ENCODE data around the gene ELL2. TPM values are rescaled to one million over a fixed set of nuclear protein-coding genes. Genes with fewer than 3 reads are reported as not detected.

Gene ELL2
- total and polyA plus RNA-seq, 2 of the 13 experiments (the other 11 are each of a cell fraction or from before 2014, with no cell fraction given): 78.9 to 97.1 TPM

DNA sequence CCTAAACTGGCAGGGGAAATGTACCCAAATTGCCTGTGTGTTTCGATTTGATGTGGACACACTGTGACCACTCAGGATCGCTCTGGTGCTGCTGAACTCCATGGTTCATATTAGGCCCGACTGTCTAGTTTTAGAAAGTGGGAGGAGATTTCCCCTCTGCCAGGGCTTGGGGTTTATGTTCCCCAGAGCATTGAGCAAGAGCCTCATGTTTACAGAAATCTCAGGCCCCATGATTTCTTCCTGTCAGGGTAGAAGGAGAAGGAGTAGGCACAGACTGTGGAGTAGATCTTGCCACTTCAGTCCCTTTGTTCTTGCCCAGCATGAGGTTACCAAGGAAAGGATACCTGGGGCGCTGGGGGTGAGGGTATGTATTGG lies 98.3 kb downstream of the ELL2 start (continued):
- TF ChIP-seq SOX13 (IDR thresholded peaks at IDR 0.05) (no peak), SOX13 (CRISPR knock-in tag; conservative IDR thresholded peaks at IDR 0.05 in 1 of 2, IDR thresholded peaks at IDR 0.05 in 1 of 2) (peak in 1 of 2 experiments; percentile 67; a peak in 2 of 4 replicates), FOXA1 (IDR thresholded peaks at IDR 0.05) (no peak), FOXA1 (CRISPR knock-in tag; IDR thresholded peaks at IDR 0.05) (peak; percentile 71), HDAC2 (CRISPR knock-in tag; IDR thresholded peaks at IDR 0.05) (peak; percentile 14; the same call in 1 of the 2 replicates), HNRNPLL (IDR thresholded peaks at IDR 0.05; ENCODE audit: low read depth, low read length, poor library complexity, severe bottlenecking) (no peak), ZC3H13 (CRISPR knock-in tag; IDR thresholded peaks at IDR 0.05) (no peak), HMG20A (CRISPR knock-in tag; IDR thresholded peaks at IDR 0.05; ENCODE audit: borderline replicate concordance) (peak; percentile 83; the same call in 1 of the 2 replicates), ZNF557 (CRISPR knock-in tag; IDR thresholded peaks at IDR 0.05) (no peak), SALL2 (CRISPR knock-in tag; IDR thresholded peaks at IDR 0.05) (peak; percentile 24; the same call in 1 of the 2 replicates), SAP130 (CRISPR knock-in tag; IDR thresholded peaks at IDR 0.05; ENCODE audit: low read depth) (peak; percentile 35; the same call in 1 of the 2 replicates), GATAD2A (CRISPR knock-in tag; IDR thresholded peaks at IDR 0.05) (peak; percentile 79), GZF1 (CRISPR knock-in tag; IDR thresholded peaks at IDR 0.05) (no peak), ZBTB21 (CRISPR knock-in tag; IDR thresholded peaks at IDR 0.05) (no peak), JDP2 (CRISPR knock-in tag; IDR thresholded peaks at IDR 0.05; ENCODE audit: borderline replicate concordance) (no peak)
- TF ChIP-seq, protein P1, sequence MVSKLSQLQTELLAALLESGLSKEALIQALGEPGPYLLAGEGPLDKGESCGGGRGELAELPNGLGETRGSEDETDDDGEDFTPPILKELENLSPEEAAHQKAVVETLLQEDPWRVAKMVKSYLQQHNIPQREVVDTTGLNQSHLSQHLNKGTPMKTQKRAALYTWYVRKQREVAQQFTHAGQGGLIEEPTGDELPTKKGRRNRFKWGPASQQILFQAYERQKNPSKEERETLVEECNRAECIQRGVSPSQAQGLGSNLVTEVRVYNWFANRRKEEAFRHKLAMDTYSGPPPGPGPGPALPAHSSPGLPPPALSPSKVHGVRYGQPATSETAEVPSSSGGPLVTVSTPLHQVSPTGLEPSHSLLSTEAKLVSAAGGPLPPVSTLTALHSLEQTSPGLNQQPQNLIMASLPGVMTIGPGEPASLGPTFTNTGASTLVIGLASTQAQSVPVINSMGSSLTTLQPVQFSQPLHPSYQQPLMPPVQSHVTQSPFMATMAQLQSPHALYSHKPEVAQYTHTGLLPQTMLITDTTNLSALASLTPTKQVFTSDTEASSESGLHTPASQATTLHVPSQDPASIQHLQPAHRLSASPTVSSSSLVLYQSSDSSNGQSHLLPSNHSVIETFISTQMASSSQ (IDR thresholded peaks at IDR 0.05; ENCODE audit: low read depth): 0 out of 2 replicates have a peak, but pooled peaks have one; percentile 12
- TF ChIP-seq, protein P1 (CRISPR knock-in tag; IDR thresholded peaks at IDR 0.05; ENCODE audit: borderline replicate concordance): no peak
- TF ChIP-seq, protein P2, sequence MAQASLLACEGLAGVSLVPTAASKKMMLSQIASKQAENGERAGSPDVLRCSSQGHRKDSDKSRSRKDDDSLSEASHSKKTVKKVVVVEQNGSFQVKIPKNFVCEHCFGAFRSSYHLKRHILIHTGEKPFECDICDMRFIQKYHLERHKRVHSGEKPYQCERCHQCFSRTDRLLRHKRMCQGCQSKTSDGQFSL (CRISPR knock-in tag; IDR thresholded peaks at IDR 0.05): no peak
- TF ChIP-seq, protein P3, sequence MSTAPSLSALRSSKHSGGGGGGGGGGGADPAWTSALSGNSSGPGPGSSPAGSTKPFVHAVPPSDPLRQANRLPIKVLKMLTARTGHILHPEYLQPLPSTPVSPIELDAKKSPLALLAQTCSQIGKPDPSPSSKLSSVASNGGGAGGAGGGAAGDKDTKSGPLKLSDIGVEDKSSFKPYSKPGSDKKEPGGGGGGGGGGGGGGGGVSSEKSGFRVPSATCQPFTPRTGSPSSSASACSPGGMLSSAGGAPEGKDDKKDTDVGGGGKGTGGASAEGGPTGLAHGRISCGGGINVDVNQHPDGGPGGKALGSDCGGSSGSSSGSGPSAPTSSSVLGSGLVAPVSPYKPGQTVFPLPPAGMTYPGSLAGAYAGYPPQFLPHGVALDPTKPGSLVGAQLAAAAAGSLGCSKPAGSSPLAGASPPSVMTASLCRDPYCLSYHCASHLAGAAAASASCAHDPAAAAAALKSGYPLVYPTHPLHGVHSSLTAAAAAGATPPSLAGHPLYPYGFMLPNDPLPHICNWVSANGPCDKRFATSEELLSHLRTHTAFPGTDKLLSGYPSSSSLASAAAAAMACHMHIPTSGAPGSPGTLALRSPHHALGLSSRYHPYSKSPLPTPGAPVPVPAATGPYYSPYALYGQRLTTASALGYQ (CRISPR knock-in tag; IDR thresholded peaks at IDR 0.05): no peak
- TF ChIP-seq, protein P4, sequence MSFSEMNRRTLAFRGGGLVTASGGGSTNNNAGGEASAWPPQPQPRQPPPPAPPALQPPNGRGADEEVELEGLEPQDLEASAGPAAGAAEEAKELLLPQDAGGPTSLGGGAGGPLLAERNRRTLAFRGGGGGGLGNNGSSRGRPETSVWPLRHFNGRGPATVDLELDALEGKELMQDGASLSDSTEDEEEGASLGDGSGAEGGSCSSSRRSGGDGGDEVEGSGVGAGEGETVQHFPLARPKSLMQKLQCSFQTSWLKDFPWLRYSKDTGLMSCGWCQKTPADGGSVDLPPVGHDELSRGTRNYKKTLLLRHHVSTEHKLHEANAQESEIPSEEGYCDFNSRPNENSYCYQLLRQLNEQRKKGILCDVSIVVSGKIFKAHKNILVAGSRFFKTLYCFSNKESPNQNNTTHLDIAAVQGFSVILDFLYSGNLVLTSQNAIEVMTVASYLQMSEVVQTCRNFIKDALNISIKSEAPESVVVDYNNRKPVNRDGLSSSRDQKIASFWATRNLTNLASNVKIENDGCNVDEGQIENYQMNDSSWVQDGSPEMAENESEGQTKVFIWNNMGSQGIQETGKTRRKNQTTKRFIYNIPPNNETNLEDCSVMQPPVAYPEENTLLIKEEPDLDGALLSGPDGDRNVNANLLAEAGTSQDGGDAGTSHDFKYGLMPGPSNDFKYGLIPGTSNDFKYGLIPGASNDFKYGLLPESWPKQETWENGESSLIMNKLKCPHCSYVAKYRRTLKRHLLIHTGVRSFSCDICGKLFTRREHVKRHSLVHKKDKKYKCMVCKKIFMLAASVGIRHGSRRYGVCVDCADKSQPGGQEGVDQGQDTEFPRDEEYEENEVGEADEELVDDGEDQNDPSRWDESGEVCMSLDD (CRISPR knock-in tag; IDR thresholded peaks at IDR 0.05; ENCODE audit: borderline replicate concordance): 0 out of 2 replicates have a peak, but pooled peaks have one; percentile 67

Data from HepG2 (cell line).